HEK293 (cell line): ENCODE results near the gene C1QL1.

Experiments
- CTCF ChIA-PET: fragments of 350-600 bp; formaldehyde crosslinking; extraction: SDS; loops from one replicate; lab custom pipeline; 2021; ENCODE audit warnings: antibody characterized with exemption; lab: Yijun Ruan, JAX
- POLR2A ChIA-PET: fragments of 300-600 bp; formaldehyde crosslinking; extraction: SDS; loops from one replicate; lab custom pipeline; 2020; ENCODE audit warnings: antibody characterized with exemption, inconsistent platforms; lab: Yijun Ruan, JAX
- H3K27ac ChIP-seq: fragments of 200-500 bp; sonication (Bioruptor generic); 2 replicates; pipeline ENCODE4 v1.5.1; 2014; ENCODE audit warnings: low read depth, low read length, control low read depth, inconsistent platforms; ENCODE audit errors: extremely low read depth
- H3K36me3 ChIP-seq, 2 experiments: fragments of 200-500 bp in 1 of 2; sonication (Bioruptor generic) in 1 of 2; 1 replicate in 1 of 2; 2 replicates in 1 of 2; pipeline ENCODE4 v1.5.1; 2014 to 2017; ENCODE audit warnings: inconsistent platforms in 2 of 2, low read length in 2 of 2; ENCODE audit not compliant: control insufficient read depth in 2 of 2, insufficient read depth in 1 of 2
- H3K4me1 ChIP-seq: fragments of 200-500 bp; sonication (Bioruptor generic); 2 replicates; pipeline ENCODE4 v1.5.1; 2014; ENCODE audit warnings: mild to moderate bottlenecking, low read length, inconsistent platforms; ENCODE audit not compliant: control insufficient read depth, insufficient read depth
- H3K4me3 ChIP-seq: 2 replicates; pipeline ENCODE4 v1.5.1; 2011; ENCODE audit warnings: low read depth, mild to moderate bottlenecking, control low read depth, low read length, moderate library complexity
- H3K9me3 ChIP-seq: fragments of 200-500 bp; sonication (Bioruptor generic); 2 replicates; pipeline ENCODE4 v1.5.1; 2014; ENCODE audit warnings: low read depth, low read length, inconsistent platforms; ENCODE audit not compliant: control insufficient read depth, insufficient read depth
- GLIS1 ChIP-seq: fragments of 450-650 bp; formaldehyde crosslinking; IDR thresholded peaks from 2 replicates; pipeline ENCODE4 v1.5.1; 2016; ENCODE audit warnings: missing biosample characterization, missing genetic modification characterization
- HIC1 ChIP-seq: fragments of 450-650 bp; formaldehyde crosslinking; IDR thresholded peaks from 2 replicates; pipeline ENCODE4 v1.5.1; 2016; ENCODE audit warnings: missing biosample characterization, missing genetic modification characterization
- KLF9 ChIP-seq: fragments of 450-650 bp; formaldehyde crosslinking; IDR thresholded peaks from 2 replicates; pipeline ENCODE4 v1.5.1; 2016; ENCODE audit warnings: missing biosample characterization, missing genetic modification characterization, low read depth
- SCRT2 ChIP-seq: fragments of 450-650 bp; formaldehyde crosslinking; IDR thresholded peaks from 2 replicates; pipeline ENCODE4 v1.5.1; 2016; ENCODE audit warnings: missing biosample characterization, missing genetic modification characterization
- SETDB1 ChIP-seq: IDR thresholded peaks from one replicate; pipeline ENCODE4 v1.6.1; 2017; ENCODE audit warnings: mild to moderate bottlenecking, low read length, moderate library complexity, mixed read lengths; ENCODE audit not compliant: insufficient read length
- ZBTB8A ChIP-seq: fragments of 450-650 bp; formaldehyde crosslinking; IDR thresholded peaks from 2 replicates; pipeline ENCODE4 v1.5.1; 2016; ENCODE audit warnings: missing biosample characterization, missing genetic modification characterization
- ZIC2 ChIP-seq: fragments of 450-650 bp; formaldehyde crosslinking; IDR thresholded peaks from 2 replicates; pipeline ENCODE4 v1.5.1; 2016; ENCODE audit warnings: missing biosample characterization, missing genetic modification characterization
- ZNF10 ChIP-seq: fragments of 450-650 bp; formaldehyde crosslinking; IDR thresholded peaks from 2 replicates; pipeline ENCODE4 v1.5.1; 2017; ENCODE audit warnings: missing biosample characterization, missing genetic modification characterization
- ZNF433 ChIP-seq: fragments of 450-650 bp; formaldehyde crosslinking; IDR thresholded peaks from 2 replicates; pipeline ENCODE4 v1.5.1; 2016; ENCODE audit warnings: missing biosample characterization, missing genetic modification characterization, low read depth
- ZNF555 ChIP-seq: fragments of 450-650 bp; formaldehyde crosslinking; conservative IDR thresholded peaks from 2 replicates; pipeline ENCODE4 v1.5.1; 2017; ENCODE audit warnings: missing biosample characterization, mild to moderate bottlenecking, missing genetic modification characterization, inconsistent platforms
- ZNF596 ChIP-seq: fragments of 450-650 bp; IDR thresholded peaks from 2 replicates; pipeline ENCODE4 v1.5.0; 2018; ENCODE audit warnings: missing biosample characterization, mild to moderate bottlenecking, missing genetic modification characterization, moderate library complexity
- ZNF623 ChIP-seq: fragments of 450-650 bp; formaldehyde crosslinking; IDR thresholded peaks from 2 replicates; pipeline ENCODE4 v1.5.1; 2016; ENCODE audit warnings: missing biosample characterization, missing genetic modification characterization
- ZNF654 ChIP-seq: fragments of 450-650 bp; formaldehyde crosslinking; IDR thresholded peaks from 2 replicates; pipeline ENCODE4 v1.5.1; 2016; ENCODE audit warnings: low read depth, missing biosample characterization, missing genetic modification characterization
- TF ChIP-seq, protein P1 (sequence below): fragments of 450-650 bp; formaldehyde crosslinking; IDR thresholded peaks from 2 replicates; pipeline ENCODE4 v1.5.1; 2016; ENCODE audit warnings: missing biosample characterization, missing genetic modification characterization

Gene C1QL1

GRCh38 chr17:44967907-44968224, 237 bp downstream of the C1QL1 start:
- TF ChIP-seq ZNF433 (tag by site-specific recombination) (no peak), ZNF623 (tag by site-specific recombination) (no peak), ZNF10 (tag by site-specific recombination) (no peak), ZNF596 (tag by site-specific recombination) (peak; percentile 14; the same call in 1 of the 2 replicates)
- CTCF ChIA-PET, result interaction anchor here (0.5 to 2.0 kb wide), 8 partner anchors 29 to 767 kb away, joined by 3 to 10 read pairs (median 3); no protein-coding TSS in a partner anchor
- Histone ChIP-seq H3K9me3 (no peaks in the 10 kb centered on the region), H3K36me3 (no peaks in the 10 kb centered on the region), H3K4me3 (no peak overlapping the region), H3K27ac (peak overlapping the region; percentile 16; the same call in 1 of the 2 replicates), H3K4me1 (peaks cover 3% of the 10 kb centered on the region)
- POLR2A ChIA-PET, result interaction anchor here (0.6 to 1.4 kb wide), 11 partner anchors 9 to 903 kb away, joined by 3 to 6 read pairs (median 3); partner anchors contain the start of genes HEXIM2 and KIF18B

DNA sequence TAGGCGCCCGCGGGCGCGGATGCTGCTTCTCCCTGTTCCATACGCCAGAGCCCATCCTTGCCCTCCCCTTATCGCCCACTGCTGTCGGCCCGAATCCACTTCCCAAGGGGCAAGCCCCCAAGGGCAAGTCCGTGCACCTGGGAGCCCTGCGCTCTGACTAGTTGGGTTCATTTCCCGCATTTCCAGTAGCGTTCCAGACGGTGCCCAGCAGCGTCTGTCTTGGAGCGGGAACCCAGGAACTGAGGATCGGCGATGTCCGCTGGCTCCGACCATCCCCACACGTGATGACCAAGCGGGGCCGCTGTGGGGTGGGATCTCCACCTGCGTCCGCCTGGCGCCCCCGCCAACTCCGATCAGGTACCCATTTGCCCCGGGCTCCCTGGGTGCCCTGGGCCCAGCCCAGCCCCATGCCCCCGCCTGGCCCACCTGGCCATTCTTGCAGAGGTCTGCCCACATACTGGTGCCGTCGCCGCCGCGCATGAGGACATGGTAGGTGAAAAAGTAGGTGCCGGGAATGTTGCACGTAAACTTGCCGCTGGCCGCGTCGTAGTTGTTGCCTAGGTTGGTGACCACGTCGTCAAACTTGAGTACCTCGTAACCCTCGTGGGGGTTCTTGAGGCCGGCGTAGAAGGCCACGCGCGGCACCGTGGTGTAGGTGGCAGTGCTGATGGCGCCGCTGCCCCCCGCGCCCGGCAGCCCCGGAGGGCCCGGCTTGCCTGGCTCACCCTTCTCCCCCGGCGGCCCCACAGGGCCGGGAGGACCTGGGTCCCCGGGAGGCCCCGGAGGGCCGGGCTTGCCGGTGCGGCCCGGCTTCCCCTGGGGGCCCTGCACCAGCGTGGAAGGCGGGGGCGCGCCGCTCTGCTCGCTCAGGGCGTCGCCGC, 837 bp downstream of the C1QL1 start:
- POLR2A ChIA-PET, result interaction anchor here (1.0 to 1.1 kb wide), 2 partner anchors 8 to 10 kb away, joined by 3 to 6 read pairs; no protein-coding TSS in a partner anchor
- CTCF ChIA-PET, result interaction anchor here (2.0 kb wide), 1 partner anchor 47 kb away, joined by 10 read pairs; no protein-coding TSS in a partner anchor
- Histone ChIP-seq H3K27ac (no peak overlapping the region; the same call in 1 of the 2 replicates), H3K9me3 (no peaks in the 10 kb centered on the region), H3K4me1 (peaks cover 3% of the 10 kb centered on the region), H3K36me3 (no peaks in the 10 kb centered on the region), H3K4me3 (no peak overlapping the region)
- TF ChIP-seq ZBTB8A (peak; percentile 56; the same call in 1 of the 2 replicates), HIC1 (tag by site-specific recombination) (peak; percentile 68), SETDB1 (no peak)
- TF ChIP-seq, all 188 proteins: peak for 2

DNA sequence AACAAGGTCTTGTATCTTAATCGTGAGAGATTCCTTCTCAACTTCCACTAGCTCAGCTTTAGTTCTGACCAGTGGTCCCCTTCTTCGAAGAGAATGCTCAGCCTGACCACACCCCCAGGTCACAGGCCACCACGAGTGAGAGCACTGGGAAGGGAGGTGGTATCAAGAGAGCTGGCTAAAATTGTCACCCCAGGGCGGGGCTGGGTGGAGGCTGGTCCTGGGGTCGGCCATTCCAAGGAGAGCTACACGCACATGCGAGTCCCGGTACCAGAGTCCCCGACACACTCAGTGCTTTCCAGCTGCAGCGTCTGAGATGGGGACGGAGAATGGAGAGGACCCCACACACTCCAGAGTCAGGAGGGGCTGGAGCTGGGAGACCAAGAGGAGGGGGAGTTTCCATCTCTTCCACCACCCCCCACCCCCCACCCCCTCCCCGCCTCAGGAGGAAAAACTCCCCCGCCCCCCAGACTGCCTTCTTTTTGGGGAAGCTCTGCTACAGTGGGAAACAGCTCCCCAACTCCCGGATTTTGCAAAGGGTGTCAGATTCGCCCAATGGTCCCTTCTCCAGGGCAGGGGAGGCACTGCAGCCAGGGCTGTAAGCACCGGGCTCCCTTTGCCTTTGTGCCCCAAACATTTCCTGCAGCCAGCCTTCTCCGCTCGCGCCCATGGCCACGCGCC, 1.6 kb downstream of the C1QL1 start:
- TF ChIP-seq KLF9, result 0 out of 2 replicates have a peak, but pooled peaks have one; percentile 17
- TF ChIP-seq ZNF654 (tag by site-specific recombination), result no peak
- Histone ChIP-seq H3K9me3 (no peaks in the 10 kb centered on the region), H3K27ac (no peak overlapping the region), H3K36me3 (no peaks in the 10 kb centered on the region), H3K4me1 (peaks cover 3% of the 10 kb centered on the region), H3K4me3 (no peak overlapping the region)
- POLR2A ChIA-PET, result no interaction called here
- CTCF ChIA-PET, result interaction anchor here (0.7 to 1.0 kb wide), 2 partner anchors 19 to 31 kb away, joined by 3 to 6 read pairs; no protein-coding TSS in a partner anchor

- TF ChIP-seq ZNF555 (no peak), SCRT2 (tag by site-specific recombination) (peak; percentile 61), GLIS1 (peak; percentile 13; the same call in 1 of the 2 replicates), ZIC2 (tag by site-specific recombination) (peak; percentile 67)
- TF ChIP-seq, protein P1, sequence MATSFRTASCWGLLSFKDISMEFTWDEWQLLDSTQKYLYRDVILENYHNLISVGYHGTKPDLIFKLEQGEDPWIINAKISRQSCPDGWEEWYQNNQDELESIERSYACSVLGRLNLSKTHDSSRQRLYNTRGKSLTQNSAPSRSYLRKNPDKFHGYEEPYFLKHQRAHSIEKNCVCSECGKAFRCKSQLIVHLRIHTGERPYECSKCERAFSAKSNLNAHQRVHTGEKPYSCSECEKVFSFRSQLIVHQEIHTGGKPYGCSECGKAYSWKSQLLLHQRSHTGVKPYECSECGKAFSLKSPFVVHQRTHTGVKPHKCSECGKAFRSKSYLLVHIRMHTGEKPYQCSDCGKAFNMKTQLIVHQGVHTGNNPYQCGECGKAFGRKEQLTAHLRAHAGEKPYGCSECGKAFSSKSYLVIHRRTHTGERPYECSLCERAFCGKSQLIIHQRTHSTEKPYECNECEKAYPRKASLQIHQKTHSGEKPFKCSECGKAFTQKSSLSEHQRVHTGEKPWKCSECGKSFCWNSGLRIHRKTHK, result no peak
- H3K9me3 ChIP-seq, result no peaks in the 10 kb centered on the region
- no peaks in the 10 kb centered on the region for H3K36me3 ChIP-seq
- H3K4me1 ChIP-seq, result peaks cover 3% of the 10 kb centered on the region
- H3K4me3 ChIP-seq, result no peak overlapping the region
- CTCF ChIA-PET, result interaction anchor here (1.0 kb wide), 1 partner anchor 32 kb away, joined by 3 read pairs; no protein-coding TSS in a partner anchor
- no peak overlapping the region for H3K27ac ChIP-seq
- POLR2A ChIA-PET, result no interaction called here
These were observed 2.4 kb downstream of the C1QL1 start for GRCh38 chr17:44965481-44966234.
